HG03521 (cell line): Measurements from ENCODE around the gene CAPZB.
A peak's percentile ranks its signal among the peaks of the same experiment; 100 is the strongest.
"Not testable (repeated sequence)": the region's sequence is repeated elsewhere in the genome, so short reads cannot be mapped to it uniquely, and the experiment has no call there.

Source experiments
- ATAC-seq: cut with Tn5 transposase; IDR thresholded peaks from one replicate; pipeline ENCODE4 v1.9.1; 2021; ENCODE audit warnings: mild to moderate bottlenecking, moderate library complexity; ENCODE audit not compliant: unreplicated experiment

The CAPZB gene

DNA sequence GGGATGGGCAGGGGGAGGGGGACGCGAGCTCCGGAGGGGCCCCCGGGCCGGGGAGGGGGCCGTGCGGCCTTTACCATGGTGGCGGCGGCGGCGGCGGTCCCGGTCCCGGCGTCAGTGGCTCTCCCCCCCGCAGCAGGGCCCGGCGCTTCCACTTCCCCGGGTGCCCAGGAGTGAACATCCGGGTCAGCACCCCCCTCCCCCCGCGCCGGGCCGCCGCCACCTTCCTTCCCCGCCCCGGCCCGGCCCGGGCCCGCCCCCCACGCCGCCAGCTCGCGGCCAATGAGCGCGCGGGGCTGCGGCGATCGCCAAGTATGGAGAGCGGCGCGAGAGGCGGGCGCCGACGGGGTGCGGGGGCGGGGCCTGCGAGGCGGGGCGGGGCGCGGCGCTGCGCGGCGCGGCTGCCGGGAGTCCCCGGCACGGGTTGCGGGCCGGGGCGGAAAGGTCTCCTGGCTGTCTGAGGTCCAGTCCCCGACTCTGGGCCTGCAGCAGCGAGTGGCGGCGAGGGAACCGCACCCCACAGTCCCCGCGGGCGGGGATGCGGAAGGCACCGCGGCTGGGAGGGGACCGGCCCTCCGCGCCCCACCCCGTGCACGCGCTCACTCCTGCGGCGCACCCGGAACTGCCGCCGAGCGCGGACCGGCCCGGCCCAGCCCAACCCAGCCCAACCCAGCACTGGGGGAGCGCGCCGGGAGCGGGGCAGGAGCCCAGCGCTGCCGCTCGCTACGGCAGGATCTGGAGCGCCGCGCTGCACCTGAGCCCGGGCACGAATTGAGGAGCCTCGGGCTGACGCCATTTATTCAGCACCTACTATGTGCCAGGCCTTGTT, at the start of gene CAPZB:
Gene CAPZB (minus strand): TSS at position 178 of the 826 bp plus-strand sequence. CDS start 101 bp downstream, at position 77.
- ATAC-seq: peak; percentile 88

DNA sequence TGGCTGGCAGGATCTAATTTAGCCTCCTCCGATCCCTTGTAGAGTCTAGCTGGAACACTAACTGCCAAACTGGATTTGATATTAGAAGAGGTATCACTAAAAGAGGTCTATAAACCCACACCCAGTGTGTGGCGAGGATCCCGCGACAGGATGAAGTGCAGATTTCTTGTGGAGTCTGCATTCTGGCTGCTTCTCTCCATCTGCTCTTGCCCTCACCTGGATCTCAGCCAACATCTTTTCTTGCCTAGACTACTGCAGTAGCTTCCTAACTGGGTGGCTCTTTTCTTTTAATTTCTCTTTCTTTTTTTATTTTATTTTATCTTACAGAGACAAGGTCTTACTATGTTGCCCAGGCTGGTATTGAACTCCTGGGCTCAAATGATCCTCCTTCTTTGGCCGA, 48.9 kb upstream of the CAPZB start:
- ATAC-seq: no peak

DNA sequence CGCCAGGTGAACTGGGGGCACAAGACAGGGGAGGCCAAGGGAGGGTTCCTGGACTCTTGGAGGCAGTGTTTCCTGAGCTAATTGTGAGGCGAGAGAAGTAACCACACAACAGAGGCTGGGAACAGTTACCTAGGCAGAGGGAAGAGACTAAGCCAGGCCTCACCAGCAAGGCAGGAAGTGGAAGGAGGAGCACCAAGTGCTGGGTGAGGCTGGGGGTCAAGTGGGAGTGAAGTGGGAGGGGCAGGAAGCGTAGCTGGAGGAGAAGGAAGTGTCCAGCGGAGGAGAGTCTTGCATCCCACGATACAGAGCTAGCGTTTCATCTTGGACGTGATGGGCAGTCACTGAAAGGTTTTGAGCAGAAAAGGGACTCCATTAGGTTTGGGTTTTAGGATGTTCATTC, 48.3 kb upstream of the CAPZB start:
- no peak for ATAC-seq

DNA sequence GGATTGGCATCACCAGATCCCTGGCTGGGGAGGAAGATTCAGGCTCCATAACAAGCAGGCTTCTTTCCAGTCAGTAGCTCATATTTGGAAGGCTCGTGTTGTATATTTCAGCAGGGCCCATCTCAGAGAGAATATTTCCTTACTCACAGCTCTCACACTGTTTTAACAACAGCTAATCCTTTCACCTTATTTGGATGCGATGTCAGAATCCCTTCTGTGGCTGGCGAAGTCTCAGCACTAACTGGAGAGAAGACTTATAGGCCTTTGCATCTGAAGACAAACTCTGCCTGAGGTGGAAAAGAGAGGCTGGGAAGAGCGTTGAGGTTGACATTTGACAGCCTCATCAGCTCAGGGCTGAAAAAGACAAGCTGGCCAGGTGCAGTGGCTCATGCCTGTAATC, 47.2 kb upstream of the CAPZB start:
- ATAC-seq: no peak

DNA sequence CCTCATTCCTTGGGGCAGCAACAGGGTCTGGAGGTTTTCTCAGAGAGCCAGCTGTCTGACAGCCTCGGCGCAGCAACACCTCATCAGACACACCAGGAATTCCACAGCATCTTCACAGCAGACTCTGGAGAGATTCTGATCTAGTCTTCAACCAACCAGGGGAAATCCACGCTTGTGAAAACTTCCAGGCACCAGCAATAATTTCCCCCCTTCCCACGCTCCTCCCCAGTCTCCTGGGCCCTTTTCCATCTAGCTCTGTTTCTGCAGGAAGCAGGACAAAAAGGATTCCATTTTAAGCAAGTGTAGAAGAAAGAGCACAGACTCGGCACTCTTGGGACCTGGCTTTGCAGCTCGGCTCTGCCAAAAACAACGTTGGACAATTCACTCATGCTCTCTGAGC, 44.3 kb upstream of the CAPZB start:
- ATAC-seq: no peak

DNA sequence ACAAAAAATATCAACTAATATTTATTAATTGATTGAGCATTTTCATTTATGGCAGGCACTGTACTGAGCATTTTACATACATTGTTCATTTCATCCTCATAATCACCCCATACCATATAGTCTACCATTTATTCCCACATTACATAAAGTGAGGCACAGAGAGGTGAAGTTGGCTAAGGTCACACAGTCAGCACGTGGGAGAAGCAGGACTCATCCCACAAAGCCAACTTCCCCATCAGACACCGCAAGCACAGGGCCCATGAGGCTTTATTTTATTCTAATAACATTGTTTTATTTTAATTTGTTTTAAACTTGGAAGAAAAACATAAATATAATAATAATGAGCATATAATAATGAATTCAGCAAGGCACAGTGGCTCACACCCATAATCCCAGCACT, 43.1 kb upstream of the CAPZB start:
- no peak for ATAC-seq

DNA sequence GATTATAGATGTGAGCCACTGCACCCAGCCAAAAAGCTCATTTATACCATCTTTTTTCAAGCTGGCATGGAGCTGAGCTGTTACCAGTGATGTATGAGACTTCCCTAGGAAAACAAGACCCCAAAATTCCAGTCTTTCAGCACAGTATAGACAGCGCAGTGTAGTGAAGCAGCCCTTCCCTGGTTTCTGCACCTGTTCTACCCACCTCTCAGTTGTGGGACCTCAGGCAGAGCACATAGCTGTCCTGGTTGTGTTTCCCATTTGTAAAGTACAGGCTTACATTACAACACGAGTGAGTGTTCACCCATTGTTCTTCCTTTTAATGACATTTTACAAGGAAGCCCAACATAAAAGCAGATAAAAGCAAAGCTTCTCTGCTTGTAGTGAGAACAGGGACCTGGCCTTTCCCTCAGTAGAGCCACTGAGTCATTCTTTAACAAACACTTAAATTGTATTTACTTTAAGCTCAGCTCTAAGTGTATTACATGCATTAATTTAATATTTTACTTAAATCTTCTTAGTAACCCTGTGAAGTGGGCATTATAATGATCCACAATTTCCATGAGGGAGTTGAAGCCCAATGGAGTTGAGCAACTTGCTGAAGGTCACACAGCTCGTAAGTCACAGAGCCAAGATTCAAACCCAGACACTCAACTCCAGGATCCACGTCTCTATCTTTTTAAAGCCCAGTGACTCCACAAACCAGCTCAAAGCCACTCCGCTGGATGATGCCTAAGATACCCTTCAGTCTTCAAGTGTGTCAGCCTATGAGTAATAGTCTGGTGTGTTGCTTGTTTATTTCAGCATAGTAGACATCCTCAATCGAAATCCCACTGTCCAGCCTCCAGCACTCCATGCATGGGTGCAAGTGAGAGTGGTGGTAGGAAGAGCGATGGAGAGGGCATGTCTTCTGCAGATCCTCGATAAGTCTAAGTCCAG, 40.5 kb upstream of the CAPZB start:
- no peak for ATAC-seq

DNA sequence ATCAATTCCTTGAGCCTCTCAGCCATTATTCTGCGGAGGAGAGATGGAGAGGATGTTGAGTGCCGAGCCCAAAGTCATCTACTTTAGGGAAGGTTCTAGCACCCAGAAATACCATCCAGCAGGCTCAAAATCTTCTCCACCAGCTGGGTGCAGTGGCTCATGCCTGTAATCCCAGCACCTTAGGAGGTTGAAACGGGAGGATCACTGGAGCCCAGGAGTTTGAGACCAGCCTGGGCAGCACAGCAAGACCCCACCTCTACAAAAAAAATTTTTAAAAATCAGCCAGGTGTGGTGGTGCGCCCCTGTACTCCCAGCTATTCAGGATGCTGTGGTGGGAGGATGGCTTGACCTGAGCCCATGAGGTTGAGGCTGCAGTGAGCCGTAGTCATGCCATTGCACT, 39.5 kb upstream of the CAPZB start:
- ATAC-seq: no peak

DNA sequence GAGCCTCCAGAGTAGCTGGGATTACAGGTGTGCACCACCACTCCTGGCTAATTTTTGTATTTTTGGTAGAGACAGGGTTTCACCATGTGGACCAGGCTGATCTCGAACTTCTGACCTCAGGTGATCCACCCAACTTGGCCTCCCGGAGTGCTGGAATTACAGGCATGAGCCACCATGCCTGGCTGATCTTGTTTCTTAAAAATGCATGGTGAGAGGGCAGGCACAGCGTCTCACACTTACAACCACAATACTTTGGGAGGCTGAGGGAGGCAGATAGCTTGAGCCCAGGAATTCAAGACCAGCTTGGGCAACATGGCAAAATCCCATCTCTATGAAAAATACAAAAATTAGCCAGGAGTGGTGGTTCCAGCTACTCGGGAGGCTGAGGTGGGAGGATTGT, 37.2 kb upstream of the CAPZB start:
- not testable (repeated sequence) for ATAC-seq

DNA sequence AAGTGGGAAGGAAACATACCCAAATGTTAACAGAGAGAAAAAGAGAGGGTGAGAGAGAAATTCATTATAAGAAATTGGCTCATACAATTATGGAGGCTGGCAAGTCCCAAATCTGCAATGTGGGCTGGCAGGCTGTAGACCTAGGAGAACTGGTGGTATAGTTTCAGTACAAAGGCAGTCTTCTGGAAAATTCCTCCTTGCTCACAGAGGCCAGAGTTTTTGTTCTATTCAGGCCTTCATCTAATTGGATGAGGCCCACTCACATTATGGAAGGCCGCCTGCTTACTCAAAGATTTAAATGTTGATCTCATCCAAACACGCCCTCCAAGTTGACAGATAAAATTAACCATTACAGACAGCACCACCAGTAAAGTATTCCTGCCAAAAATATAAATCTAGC, 36.1 kb upstream of the CAPZB start:
- ATAC-seq: no peak

DNA sequence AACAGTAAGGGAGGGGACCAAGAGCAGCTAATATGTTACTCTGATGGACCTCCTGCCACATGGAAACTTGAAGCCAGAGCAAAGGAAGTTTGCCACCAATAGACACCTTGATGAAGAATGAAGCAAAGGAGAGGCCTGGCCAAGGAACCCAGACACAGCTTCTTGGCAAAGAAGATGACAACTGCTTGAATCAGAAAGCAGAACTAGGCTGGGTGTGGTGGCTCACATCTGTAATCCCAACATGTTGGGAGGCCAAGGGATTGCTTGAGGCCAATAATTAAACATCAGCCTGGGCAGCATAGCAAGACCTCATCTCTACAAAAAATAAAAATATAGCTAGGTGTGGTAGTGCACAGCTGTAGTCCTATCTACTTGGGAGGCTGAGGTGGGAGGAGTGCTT, 31.7 kb upstream of the CAPZB start:
- ATAC-seq: no peak

DNA sequence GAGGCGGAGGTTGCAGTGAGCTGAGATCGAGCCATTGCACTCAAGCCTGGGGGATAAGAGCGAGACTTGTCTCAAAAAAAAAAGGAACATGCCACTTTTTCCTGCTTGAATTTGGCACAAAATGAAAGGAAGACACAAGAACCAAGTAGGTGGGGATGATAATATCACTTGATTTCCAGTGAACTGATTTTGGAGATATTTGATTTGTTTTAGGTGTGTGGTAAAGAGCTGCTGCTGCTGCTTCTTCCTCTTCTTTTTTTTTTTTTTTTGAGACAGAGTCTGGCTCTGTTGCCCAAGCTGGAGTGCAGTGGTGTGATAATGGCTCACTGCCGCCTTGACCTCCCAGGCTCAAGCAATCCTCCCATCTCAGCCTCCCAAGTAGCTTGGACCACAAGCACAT, 29.9 kb upstream of the CAPZB start:
- ATAC-seq: no peak

DNA sequence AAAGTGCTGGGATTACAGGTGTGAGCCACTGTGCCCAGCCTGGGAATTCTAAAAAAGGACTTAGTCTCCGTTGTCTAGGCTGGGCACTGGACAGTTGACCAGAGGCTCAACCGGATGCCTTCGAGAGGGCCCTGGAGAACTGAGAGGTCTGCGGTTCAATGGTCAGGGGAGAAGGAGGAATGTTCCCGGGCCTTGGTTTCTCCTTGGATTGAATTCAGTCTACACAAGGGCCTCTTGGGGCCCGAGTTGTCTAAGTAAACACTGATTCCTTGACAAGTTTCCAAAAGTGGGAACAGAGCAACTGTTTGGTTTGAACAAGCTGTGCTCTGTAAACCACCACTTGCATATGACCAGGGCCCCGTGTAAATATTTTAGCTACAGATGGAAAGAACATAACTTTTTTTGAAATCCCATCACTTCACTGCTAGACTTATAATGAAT, 29.1 kb upstream of the CAPZB start:
- no peak for ATAC-seq

DNA sequence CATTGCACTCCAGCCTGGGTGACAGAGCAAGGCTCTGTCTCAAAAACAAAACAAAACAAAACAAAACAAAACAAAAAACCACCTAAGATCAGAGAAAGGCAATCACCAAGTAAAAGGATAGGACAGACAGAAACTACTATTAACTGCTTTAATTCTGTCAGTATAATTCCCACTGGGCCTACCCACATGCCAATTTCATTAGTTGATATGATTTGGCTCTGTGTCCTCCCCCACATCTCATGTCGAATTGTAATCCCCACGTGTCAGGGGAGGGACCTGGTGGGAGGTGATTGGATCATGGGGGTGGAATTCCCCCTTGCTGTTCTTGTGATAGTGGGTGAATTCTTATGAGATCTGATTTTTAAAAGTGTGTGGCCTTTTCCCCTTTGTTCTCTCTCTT, 27.2 kb upstream of the CAPZB start:
- no peak for ATAC-seq

DNA sequence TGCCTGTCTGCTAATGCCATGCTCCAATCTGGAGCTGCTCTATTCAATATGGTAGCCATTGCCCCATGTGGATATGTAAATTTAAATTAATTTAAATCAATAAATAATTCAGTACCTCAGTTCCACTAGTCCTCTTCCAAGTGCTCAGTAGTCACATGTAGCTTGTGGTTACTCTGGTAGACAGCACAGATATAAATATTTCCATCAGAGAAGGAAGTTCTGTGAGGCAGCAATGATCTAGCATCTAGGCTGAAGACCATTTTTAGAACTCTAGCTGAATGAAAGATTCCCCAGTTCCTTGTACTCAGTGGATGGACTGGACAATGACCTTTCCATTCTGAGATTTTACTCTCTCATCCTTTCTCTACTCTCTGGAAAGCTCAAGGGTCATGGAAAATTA, 25.8 kb upstream of the CAPZB start:
- ATAC-seq: no peak

DNA sequence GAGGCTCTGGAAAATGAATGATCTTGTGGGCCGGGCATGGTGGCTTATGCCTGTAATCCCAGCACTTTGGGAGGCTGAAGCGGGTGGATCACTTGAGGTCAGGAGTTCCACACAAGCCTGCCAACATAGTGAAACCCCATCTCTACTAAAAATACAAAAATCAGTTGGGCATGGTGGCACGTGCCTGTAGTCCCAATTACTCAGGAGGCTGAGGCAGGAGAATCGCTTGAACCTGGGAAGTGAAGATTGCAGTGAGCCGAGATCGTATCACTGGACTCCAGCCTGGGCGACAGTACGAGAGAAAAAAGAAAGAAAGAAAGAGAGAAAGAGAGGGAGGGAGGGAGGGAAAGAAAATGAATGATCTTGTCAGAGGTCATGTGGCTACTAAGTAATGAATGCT, 24.3 kb upstream of the CAPZB start:
- ATAC-seq: not testable (repeated sequence)

DNA sequence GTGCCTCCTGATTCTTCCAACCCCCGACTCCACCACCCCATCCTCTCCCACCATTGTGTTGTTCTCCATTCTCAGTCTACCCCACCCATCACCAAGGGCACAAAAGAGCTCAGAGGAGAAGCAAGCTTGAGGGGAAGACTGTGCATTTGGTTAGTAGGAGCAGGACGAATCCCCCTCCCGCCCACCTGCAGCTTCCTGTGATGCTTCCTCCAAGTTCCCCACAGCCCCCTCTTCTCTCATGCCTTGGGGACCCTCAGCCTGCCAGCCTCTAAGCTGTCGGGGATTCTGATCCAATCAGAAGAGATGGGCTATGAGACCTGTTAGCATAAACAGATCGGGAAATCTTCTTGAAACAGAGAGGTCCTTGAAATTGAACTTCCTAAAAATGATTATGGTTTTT, 22.2 kb upstream of the CAPZB start:
- no peak for ATAC-seq

DNA sequence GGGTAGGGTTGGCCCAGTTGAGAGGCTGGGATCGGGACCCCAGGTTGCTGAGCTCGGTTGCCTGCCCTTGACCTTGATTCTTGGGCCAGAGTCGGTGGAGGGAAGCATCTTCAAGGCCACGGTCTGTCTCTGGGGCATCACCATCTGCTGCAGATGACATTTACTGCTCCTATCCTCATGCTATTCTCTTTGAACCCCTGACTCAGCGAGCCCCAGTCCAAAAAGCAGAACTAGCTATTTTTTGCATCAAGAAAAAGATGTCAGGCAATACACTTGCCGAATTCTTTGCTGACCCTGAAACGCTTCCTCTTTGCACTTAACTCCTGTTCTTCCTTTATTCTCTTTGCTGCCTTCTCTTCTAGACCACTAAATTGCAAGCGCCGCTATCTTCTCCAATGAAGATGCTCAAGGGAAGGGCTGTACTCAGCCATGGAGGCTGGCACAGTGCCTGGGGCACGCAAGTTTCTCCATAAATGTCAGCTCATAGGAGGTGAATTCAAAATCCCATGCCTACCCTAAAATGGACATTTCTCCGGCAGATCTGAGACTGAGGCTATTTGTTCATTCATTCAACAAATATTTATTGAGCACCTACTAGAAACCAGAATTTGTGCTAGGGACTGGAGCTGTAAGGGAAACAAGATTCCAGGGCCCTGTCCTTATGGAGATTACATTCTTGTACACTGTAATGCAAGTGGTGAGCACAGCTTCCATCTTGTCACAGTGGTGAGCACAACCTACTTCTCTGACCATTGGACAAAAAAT, 20.5 kb upstream of the CAPZB start:
- ATAC-seq: no peak

DNA sequence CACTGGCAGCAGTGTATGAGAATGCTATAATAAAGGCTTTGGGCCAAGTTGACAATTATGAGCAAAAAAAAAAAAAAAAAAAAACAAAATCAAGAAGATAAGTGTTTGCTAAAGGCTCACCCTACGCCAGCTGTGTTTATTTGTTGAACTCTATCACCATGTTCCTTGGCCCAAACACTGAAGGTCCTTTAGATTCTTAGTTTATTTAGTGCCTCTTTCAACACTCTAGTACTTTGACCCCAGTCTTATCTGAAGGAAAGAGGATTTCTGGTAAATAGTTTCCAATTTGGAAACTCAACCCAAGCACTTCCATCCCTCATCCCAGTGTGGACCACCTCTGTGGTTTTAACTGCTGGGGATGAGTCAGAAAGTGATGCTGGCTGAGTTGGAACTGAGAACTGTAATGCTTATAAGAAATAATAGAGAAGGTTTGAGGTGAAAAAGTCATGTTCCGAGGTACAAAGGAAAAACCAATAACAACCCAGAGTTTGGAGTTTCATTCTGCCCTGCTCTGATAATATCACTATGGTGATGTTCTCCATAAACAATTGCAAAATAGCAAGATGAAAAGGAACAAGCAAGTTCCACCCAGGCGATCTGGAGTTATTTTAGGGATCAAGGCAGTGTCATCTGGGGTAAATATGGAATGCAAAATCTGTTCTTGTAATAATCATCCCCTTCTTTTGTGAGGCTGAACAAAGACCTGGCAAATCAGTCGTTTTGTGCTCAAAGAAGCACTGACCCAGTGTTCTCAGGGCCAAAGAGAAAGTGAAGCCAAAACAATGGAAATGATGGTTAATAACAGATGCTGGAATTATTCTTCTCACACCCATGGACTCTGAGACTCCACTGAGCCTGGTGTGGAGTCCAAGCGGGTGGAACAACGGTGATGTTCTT, 19.7 kb upstream of the CAPZB start:
- no peak for ATAC-seq

DNA sequence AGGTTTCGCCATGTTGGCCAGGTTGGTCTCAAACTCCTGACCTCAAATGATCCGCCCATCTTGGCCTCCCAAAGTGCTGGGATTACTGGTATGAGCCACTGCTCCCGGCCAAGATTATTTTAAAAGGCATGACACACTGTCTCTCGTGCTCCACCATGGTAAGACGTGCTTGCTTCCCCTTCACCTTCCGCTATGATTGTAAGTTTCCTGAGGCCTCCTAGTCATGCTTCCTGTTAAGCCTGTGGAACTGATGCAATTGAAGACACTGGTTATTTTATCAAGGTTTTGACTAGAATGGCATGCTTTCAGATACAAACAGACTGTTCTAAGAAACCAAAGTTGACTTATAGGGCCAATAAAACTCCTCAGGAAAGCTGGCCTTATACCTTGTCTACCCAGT, 16.9 kb upstream of the CAPZB start:
- not testable (repeated sequence) for ATAC-seq
